Stimulated activated effector memory CD8-positive, alpha-beta T cell treated with anti-CD3 and anti-CD28 coated beads, Interleukin-12 subunit alpha, Interleukin-12 subunit beta, amount 100 ng/mL, for 72 hours (primary cell): ENCODE results near the gene PDCL2.
"Not testable (repeated sequence)": the region's sequence is repeated elsewhere in the genome, so short reads cannot be mapped to it uniquely, and the experiment has no call there.

Experiments
- ATAC-seq: fragments of 150-1000 bp; cut with Tn5 transposase; 2 replicates; pipeline ENCODE4 v1.10.0; 2021
- DNase-seq, 2 donors: peaks; one replicate each; pipeline ENCODE4 v3.0.0; 2021 to 2022; ENCODE audit warnings: low spot score in 2 of 2
- H3K27ac Mint-ChIP-seq: one replicate; pipeline ENCODE4 v1.8.0; 2022; ENCODE audit warnings: mild to moderate bottlenecking, mixed read lengths
- H3K36me3 Mint-ChIP-seq: one replicate; pipeline ENCODE4 v1.8.0; 2022; ENCODE audit warnings: mild to moderate bottlenecking, mixed read lengths
- H3K4me1 Mint-ChIP-seq: one replicate; pipeline ENCODE4 v1.8.0; 2022; ENCODE audit warnings: mixed read lengths
- H3K4me3 Mint-ChIP-seq: one replicate; pipeline ENCODE4 v1.8.0; 2022; ENCODE audit warnings: mild to moderate bottlenecking, mixed read lengths
- H3K9me3 Mint-ChIP-seq: one replicate; pipeline ENCODE4 v1.8.0; 2022; ENCODE audit warnings: mixed read lengths

Gene PDCL2

DNA sequence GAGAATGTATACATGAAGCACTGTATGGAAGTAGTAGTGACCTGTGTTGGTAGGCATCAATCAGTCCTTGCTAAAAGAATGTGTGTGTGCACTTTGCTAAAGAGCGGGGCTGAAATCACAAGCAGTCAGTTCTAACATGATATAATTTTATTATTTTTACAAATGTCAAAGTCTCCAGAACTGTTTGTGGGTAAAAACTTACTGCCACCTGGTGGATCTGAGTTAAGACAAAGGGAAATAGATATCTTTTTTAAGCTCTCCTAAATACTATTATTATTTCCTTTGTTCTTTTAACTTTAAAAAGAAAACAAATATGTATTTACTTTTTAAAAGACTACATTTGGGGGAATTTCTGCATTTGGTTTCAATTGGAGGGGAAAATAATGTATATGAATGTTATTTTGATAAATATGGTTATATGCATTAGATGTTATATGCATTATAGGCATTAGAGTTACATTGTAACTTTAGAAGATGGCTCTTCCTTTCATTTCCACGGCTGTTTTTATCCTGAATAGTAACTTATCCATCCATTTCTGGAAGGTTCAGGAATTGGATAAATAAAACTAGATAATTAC, 37.5 kb downstream of the PDCL2 start:
- Mint-ChIP-seq H3K27ac (no peak overlapping the region), H3K4me1 (peaks cover 11% of the 10 kb centered on the region), H3K4me3 (no peak overlapping the region), H3K36me3 (no peaks in the 10 kb centered on the region), H3K9me3 (peaks cover 2% of the 10 kb centered on the region)
- ATAC-seq (no peak), DNase-seq (no peak)

DNA sequence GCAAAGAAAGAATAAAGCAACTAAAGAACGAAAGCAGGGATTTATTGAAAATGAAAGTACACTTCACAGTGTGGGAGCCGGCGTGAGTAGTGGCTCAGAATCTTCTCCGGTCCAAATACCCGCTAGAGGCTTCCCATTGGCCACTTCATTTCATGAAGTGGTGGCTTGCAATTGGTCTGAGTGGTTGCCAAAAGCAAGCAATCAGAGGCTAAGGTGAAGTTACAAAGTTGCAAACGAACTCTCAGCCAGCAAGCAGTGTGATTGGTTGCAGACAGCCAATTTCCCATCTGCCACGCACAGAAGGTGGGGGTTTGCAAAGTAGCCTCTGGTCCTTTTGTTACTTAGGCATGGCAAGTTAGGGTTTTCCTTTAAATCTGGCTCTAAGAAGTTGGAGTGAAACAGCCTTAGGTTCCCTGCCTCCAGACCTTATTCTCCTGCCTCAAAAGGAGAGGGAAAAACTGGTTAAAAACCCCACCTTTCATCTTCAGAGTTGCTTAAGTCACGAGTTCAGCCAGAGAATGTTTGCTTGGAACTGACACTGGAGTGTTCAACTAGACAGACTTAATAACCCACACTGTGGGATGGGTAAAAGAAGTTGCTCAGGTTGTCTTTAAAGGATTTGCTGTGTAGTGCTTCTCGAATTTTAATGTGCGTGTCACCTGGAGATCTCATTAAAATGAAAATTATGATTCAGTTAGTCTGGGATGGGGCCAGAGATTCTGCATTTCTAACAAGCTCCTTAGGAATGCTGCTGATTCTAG, 38.4 kb downstream of the PDCL2 start:
- H3K4me3 Mint-ChIP-seq: peak overlapping the region; percentile 18

DNA sequence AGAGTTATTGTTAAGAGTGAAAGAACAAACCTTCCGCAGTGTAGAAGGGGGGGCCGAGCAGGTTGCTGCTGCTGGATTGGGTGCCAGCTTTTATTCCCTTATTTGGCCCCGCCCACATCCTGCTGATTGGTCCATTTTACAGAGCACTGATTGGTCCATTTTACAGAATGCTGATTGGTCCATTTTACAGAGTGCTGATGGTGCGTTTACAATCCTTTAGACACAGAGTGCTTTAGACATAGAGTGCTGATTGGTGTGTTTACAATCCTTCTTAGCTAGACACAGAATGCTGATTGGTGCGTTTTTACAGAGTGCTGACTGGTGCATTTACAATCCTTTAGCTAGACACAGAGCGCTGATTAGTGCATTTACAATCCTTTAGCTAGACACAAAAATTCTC, 40.1 kb downstream of the PDCL2 start:
- not testable (repeated sequence) for H3K36me3 Mint-ChIP-seq, H3K27ac Mint-ChIP-seq, DNase-seq, H3K4me3 Mint-ChIP-seq, H3K9me3 Mint-ChIP-seq, ATAC-seq
- peaks cover 16% of the 10 kb centered on the region for H3K4me1 Mint-ChIP-seq

More for the DNA sequence above, 38.4 kb downstream of the PDCL2 start:
- Mint-ChIP-seq H3K27ac (no peak overlapping the region), H3K36me3 (no peaks in the 10 kb centered on the region), H3K4me1 (peaks cover 16% of the 10 kb centered on the region), H3K9me3 (peaks cover 2% of the 10 kb centered on the region)
- ATAC-seq: peak; percentile 62
- DNase-seq: peak in 1 of 2 donors; percentile 49

DNA sequence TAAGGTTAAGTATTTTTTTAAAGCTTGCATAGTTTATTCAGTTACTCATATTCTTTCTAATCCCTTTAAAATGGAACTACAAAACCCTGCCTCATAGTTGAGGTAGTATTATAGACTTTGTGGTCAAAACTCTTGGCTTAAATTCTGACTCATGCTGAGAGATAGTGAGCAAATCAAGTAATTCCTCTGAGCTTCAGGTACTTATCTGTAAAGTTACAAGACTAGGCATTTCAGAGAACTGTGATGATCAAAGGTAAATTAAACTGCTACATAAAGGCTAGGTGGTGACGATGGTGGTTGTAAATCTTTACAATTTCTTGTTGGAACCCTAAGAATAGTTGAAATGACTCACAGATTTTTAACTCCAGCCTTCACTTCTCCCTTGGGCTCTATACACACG, 42.2 kb downstream of the PDCL2 start:
- peaks cover 20% of the 10 kb centered on the region for H3K4me1 Mint-ChIP-seq
- H3K27ac Mint-ChIP-seq: no peak overlapping the region
- H3K9me3 Mint-ChIP-seq: no peaks in the 10 kb centered on the region
- no peak overlapping the region for H3K4me3 Mint-ChIP-seq
- peak; percentile 70 for ATAC-seq
- DNase-seq: no peak
- H3K36me3 Mint-ChIP-seq: peaks cover 13% of the 10 kb centered on the region

DNA sequence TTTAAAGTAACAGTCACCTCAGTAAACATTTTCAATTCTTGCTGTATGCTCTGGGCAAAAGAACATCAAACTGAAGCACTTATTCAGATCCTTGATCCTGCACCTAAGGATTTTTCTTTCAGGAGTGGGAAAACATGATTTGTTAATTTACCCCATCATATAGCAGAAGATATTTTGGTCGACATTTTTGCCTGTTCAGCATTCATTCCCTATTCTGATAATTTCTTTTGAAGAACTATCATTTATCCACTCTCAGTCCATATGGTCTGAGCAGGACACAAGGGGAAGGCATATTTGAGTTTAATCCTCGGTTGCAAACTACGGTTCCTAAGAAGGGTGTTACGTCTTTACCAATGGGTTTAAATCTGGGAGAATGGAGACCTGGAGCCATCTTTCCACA, 44.1 kb downstream of the PDCL2 start:
- DNase-seq (no peak), ATAC-seq (no peak)
- peaks cover 31% of the 10 kb centered on the region for H3K4me1 Mint-ChIP-seq
- no peak overlapping the region for H3K27ac Mint-ChIP-seq
- no peaks in the 10 kb centered on the region for H3K9me3 Mint-ChIP-seq
- H3K36me3 Mint-ChIP-seq: peaks cover 13% of the 10 kb centered on the region
- peak overlapping the region; percentile 80 for H3K4me3 Mint-ChIP-seq

DNA sequence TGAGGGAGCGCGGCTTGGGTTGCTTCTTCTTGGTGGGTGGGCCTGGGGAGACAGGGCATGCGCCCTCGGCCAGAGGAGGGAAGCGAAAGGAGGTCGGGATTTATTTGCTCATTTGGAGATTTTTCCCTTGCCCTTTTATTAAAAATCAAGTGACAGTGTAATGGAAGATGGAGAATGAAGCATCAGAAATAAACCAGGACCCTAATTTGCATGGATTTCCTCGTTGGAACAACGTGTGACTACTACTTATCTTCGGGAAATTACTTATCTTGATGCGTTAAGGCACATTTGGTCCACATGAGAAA, 44.6 kb downstream of the PDCL2 start:
- DNase-seq (no peak), ATAC-seq (no peak)
- Mint-ChIP-seq H3K4me3 (peak overlapping the region; percentile 80), H3K27ac (peak overlapping the region; percentile 84), H3K4me1 (peaks cover 31% of the 10 kb centered on the region), H3K36me3 (peaks cover 13% of the 10 kb centered on the region), H3K9me3 (no peaks in the 10 kb centered on the region)

DNA sequence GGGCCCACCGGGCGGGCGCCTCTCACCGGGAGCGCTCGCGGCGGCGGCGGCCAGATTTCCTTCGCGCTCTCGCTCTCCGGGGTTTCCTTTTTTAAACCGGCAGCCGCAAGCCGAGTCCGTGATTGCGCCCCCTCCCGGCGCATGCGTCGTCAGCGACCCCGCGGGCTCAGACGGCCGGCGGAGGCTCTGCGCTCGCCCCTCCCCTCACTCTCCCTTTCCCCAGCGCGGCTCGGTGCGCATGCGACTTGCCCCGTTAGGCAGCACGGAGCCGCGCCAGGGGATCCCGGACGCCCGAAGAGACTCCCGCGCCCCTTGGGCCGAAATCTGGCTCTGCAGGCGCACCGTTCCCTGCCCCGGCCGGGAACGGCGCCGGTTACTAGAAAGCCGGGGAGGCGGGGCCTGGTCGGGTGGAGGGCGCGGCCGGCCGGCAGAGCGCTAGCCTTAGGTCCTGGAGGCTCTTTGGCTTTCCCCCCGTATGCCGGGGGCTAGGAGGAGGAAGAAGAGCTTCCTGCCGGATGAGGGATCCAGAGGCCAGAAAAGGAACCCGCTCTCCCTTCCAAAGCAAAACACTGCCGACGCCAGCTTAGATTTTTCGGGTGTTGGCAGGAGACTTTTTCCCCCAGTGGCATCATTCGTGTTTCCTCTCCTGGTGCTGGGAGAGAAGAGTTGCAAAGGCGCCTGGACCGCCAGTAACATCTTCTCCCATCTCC, 45.1 kb downstream of the PDCL2 start, which contains the start of gene CLOCK:
CLOCK (minus strand) TSS at position 154 of the 710 bp plus-strand sequence. CDS start 64,124 bp downstream, outside the sequence.
- Mint-ChIP-seq H3K36me3 (peaks cover 13% of the 10 kb centered on the region), H3K4me3 (peak within 1 kb of the TSS; percentile 80), H3K9me3 (no peaks in the 10 kb centered on the region), H3K4me1 (peaks cover 31% of the 10 kb centered on the region), H3K27ac (peak within 1 kb of the TSS; percentile 84)
- DNase-seq: peak; percentile 82 to 95
- peak; percentile 81 for ATAC-seq

DNA sequence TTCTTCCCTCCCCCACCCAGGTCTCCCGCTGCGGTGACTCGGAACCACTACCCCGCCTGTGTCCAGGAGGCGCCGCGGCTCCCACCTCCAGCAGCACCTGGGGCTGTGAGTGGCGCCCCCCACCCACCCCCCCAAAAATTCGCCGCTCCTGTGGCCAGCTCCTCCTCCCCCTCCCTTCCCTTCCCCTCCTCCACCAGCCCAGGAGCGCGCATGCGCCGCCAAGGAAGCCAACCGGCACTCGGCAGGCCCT, 45.6 kb downstream of the PDCL2 start:
- Mint-ChIP-seq H3K4me1 (peaks cover 31% of the 10 kb centered on the region), H3K36me3 (peaks cover 13% of the 10 kb centered on the region), H3K27ac (peak overlapping the region; percentile 84), H3K4me3 (peak overlapping the region; percentile 80), H3K9me3 (no peaks in the 10 kb centered on the region)
- DNase-seq (no peak), ATAC-seq (peak; percentile 71)

DNA sequence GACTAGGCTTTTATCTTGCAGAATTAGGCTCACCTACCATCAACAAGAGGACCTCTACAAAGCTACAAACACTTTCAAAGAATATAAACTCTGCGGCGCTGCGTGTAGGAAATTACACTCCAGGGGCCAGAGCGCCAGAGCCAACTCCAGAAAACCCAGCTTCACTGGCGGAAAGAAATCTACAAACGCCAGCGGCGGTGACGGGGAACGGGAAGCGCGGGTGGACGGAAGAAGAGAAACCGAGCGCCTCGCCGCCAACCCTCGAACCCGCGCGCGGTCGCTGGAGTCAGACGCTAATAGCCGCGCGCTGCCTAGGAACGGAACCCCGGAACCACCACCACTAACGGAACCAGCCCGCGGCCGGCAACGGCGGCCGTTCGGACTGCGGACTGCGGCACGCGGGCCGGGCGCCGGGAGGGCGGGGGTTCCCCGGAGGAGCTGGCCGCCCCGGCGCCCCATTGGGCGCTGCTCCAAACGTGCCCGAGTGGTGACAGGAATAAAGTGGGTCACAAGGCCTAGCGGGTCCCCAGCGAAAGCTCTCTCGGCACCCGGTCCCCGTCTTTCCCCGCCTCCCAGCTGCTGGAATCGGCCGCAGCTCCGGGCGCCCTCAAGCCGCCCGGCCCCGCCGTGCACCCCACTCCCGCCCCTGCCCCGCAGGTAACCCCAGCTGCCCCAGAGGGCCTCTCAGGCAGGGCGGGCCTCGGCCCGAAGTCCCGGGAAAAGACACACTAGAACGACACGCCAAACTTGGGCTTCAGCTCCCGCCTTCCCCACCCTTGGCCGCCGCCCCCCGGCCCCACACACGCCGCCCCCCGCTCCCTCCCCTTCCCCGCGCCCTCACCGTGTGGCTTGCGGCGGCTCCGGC, 46.2 kb downstream of the PDCL2 start:
- peak; percentile 69 for ATAC-seq
- Mint-ChIP-seq H3K27ac (peak overlapping the region; percentile 84), H3K9me3 (no peaks in the 10 kb centered on the region), H3K4me1 (peaks cover 31% of the 10 kb centered on the region), H3K4me3 (peak overlapping the region; percentile 80), H3K36me3 (peaks cover 13% of the 10 kb centered on the region)
- peak; percentile 50 to 83 for DNase-seq

DNA sequence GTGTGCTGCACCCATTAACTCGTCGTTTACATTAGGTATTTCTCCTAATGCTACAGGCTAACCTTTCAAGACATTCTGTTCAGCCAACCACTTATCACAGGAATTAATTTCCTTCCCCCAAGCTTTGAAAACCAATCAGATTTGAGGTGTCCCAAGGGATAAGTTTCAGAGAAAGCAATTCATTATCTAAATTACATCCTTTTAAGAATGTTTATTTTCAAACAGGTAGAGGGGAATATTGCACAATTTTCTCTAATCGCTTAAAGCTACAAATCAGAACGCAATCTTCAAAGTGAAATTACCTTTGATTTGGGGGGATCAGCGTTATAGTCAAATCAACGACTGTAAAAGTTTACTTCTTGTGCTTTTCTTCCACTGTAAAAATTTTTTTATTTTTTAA, 46.9 kb downstream of the PDCL2 start:
- peaks cover 13% of the 10 kb centered on the region for H3K36me3 Mint-ChIP-seq
- no peak for ATAC-seq
- H3K4me3 Mint-ChIP-seq: peak overlapping the region; percentile 80
- no peaks in the 10 kb centered on the region for H3K9me3 Mint-ChIP-seq
- no peak for DNase-seq
- H3K27ac Mint-ChIP-seq: peak overlapping the region; percentile 84
- H3K4me1 Mint-ChIP-seq: peaks cover 31% of the 10 kb centered on the region

DNA sequence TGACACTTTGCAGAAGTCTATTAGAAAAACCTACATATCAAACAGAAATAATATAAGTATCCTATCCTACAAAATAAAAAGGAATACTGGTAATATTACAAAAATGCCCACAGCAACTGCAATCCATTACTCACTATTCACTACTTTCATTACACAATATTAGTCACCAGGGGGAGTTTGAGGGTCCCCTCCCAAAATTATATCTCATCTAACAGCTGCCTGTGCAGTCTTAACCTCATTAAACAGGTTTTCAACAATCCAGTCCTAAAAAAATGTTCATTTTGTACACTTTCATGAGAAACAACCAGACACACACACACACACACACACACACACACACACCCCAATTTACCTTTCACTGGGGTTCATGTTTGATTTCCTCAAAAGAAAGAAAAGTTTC, 48.2 kb downstream of the PDCL2 start:
- Mint-ChIP-seq H3K4me3 (no peak overlapping the region), H3K9me3 (no peaks in the 10 kb centered on the region), H3K36me3 (peaks cover 13% of the 10 kb centered on the region), H3K4me1 (peaks cover 24% of the 10 kb centered on the region), H3K27ac (no peak overlapping the region)
- ATAC-seq: no peak
- no peak for DNase-seq

DNA sequence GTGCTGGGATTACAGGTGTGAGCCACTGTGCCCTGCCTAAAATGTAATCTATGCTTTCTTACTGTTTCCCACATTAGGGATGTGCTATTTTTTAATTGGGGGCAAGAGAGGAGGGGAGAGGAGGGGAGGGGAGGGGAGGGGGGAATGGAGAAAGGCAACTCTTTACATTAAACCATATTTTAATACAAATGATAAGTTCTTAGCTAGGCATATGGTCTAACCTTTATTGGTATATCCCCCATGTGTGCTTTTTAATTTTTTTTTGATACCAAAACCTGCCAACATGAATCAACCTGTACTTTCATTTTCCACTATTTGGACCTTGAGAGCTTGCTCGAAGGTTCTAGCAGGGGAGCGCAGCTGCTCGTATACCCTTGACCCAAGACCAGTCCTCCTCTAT, 51.8 kb downstream of the PDCL2 start:
- H3K27ac Mint-ChIP-seq: no peak overlapping the region
- no peak for DNase-seq
- H3K4me1 Mint-ChIP-seq: peaks cover 38% of the 10 kb centered on the region
- peaks cover 2% of the 10 kb centered on the region for H3K36me3 Mint-ChIP-seq
- no peak overlapping the region for H3K4me3 Mint-ChIP-seq
- no peak for ATAC-seq
- H3K9me3 Mint-ChIP-seq: no peaks in the 10 kb centered on the region

DNA sequence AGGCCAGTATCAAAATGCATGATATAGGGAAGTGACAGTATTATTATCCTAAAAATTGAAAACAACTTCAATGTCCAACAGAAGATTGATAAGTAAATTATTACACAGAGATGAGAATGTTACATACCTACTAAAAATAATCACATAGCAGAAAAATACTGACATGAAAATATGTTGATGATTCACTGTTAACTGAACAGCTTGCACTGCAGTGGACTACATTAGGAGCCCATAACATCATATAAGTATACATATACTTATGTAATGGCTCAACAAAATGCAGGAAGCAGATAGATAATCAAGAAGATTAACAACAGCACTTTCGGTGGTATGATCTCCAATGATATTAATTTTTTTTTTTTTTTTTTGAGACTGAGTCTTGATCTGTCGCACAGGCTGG, 52.4 kb downstream of the PDCL2 start:
- no peak for ATAC-seq
- DNase-seq: no peak
- Mint-ChIP-seq H3K36me3 (no peaks in the 10 kb centered on the region), H3K4me3 (no peak overlapping the region), H3K27ac (no peak overlapping the region), H3K9me3 (no peaks in the 10 kb centered on the region), H3K4me1 (peaks cover 32% of the 10 kb centered on the region)

DNA sequence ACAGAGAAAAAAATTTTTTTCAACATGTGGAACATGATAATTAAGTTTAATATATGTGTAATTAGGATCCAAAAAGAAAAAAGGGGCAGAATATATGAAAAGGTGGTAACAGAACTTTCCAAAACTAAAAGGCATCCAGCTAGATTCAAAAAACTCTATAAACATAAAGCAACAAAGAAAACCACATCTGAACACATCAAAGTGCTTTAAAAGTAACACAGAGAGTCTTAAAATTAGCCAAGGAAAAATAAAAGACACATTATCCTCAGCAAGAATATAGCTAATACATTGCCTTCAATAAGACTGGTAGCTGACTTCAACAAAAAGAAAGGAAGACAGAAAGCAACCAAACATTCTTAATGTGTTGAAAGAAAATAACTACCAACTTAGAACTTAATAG, 53.5 kb downstream of the PDCL2 start:
- no peak for ATAC-seq
- Mint-ChIP-seq H3K4me3 (no peak overlapping the region), H3K4me1 (peaks cover 23% of the 10 kb centered on the region), H3K27ac (peak overlapping the region; percentile 6), H3K9me3 (peaks cover 2% of the 10 kb centered on the region), H3K36me3 (no peaks in the 10 kb centered on the region)
- no peak for DNase-seq

DNA sequence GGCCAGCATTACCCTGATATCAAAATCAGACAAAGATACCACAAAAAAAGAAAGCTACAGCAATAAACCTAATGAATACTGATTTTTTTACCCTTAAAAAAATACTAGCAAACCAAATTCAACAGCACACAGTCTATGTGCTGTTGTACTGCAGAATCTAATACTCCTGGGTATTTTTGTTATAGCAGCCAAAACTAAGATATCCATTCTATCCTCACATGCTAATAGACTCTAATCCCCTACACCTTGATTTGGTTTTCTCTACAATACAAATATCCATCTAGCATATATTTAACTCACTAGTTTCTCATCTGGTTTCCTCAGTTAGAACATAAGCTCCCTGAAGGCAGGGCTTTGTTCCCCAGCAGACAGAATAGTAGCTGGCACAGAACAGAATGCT, 57.7 kb downstream of the PDCL2 start:
- Mint-ChIP-seq H3K27ac (no peak overlapping the region), H3K4me1 (peaks cover 25% of the 10 kb centered on the region), H3K9me3 (peaks cover 2% of the 10 kb centered on the region), H3K4me3 (no peak overlapping the region), H3K36me3 (no peaks in the 10 kb centered on the region)
- ATAC-seq (no peak), DNase-seq (no peak)
